GM12874 (cell line): ENCODE measurements around the gene TFAP2A.

Source experiments
- TF ChIP-seq, protein P1 (sequence below): IDR thresholded peaks from 2 replicates; pipeline ENCODE4 v1.5.1; 2011; ENCODE audit warnings: low read depth, mild to moderate bottlenecking, control low read depth, low read length, moderate library complexity; ENCODE audit not compliant: insufficient read depth

Gene TFAP2A

DNA sequence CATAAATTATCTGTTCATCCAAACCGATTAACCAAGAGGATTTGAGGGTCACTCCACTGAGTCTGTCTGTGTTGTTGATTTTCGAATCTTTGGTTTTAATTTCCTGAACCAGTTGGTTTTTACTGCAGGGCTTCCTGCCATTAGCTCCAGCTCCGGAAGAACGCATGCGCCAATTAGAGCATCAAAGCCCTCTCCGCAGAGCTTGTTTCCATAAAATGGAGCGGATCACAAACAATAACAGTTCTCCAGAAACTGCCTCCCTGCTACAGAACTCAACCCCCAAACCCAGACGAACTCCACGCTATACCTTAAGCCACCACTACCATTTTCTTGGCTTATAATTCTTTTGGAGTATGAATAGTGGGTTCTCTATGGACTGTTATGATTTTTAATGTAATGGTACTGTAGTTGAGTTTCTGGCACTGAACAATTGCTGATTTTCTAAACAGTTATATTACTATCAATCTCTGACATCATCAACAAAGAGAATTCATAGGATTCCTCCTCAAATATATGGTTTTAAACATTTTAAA lies 13.8 kb downstream of the TFAP2A start:
- TF ChIP-seq, protein P1, sequence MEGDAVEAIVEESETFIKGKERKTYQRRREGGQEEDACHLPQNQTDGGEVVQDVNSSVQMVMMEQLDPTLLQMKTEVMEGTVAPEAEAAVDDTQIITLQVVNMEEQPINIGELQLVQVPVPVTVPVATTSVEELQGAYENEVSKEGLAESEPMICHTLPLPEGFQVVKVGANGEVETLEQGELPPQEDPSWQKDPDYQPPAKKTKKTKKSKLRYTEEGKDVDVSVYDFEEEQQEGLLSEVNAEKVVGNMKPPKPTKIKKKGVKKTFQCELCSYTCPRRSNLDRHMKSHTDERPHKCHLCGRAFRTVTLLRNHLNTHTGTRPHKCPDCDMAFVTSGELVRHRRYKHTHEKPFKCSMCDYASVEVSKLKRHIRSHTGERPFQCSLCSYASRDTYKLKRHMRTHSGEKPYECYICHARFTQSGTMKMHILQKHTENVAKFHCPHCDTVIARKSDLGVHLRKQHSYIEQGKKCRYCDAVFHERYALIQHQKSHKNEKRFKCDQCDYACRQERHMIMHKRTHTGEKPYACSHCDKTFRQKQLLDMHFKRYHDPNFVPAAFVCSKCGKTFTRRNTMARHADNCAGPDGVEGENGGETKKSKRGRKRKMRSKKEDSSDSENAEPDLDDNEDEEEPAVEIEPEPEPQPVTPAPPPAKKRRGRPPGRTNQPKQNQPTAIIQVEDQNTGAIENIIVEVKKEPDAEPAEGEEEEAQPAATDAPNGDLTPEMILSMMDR = no peak

DNA sequence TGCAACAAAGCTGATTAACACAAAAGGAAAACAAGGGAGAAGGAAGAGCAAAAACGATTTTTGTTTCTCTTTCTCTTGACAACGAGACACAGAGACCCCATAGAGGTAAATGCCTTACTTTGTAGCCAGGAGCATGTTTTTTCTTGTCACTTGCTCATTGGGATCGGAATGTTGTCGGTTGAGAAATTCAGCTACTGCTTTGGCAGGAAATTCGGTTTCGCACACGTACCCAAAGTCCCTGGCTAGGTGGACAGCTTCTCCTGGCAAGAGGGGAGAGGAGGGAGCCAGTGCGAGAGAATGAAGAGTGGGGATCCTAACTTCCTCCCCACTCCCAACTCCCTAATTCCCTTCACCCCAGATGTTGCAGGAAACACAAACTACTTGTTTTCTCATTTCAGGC lies 14.5 kb downstream of the TFAP2A start:
- TF ChIP-seq, protein P1 = no peak

DNA sequence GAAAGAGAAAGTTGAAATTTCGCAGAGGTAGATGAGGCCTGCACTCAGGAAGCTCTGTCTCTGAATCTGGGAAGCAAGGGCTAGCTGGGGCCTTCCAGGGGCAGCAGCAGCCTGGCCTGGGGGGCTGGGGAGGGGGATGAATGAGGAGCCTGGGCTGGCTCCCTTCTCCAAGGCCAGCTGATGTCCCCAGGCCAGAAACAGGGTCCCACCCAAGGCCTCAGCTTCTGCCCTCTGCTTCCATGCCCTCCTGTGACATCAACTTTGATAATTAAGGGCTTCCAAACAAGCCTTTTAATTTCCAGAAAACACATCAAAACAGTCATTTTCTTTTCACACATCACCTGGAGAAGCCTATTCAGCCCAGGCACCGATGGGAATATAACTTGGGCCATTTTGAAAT lies 15.4 kb downstream of the TFAP2A start:
- TF ChIP-seq, protein P1 = no peak

DNA sequence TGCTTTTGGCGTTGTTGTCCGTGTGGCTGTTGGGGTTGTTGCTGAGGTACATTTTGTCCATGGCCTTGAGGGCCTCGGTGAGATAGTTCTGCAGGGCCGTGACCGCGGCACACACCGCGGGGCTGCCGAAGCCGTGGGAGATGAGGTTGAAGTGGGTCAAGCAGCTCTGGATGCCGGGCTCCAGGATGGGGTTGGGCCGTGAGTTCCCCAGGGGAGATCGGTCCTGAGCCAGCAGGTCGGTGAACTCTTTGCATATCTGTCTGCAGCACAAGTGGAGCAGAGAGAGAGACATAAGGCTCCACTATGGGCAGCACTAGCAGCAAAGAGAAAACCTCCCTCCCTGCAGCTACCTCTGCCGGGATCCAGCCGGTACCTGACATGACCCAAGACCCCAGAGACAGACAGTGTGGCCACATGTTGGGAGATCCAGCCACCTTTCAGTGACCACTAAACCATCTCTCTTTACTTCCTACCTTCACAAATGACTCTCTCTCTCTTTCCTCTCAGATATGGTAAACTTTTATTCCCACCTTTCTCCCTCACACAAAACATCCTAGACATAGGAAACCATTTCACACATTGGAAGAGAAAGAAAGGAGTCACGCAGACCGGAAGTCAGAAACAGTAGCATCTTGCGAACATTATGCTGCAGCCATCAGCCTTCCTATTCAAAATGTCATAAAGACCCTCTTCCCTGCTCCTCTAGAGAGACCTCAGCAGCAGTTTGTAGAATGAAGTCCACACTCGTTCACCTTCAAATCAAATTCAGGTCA lies 16.2 kb downstream of the TFAP2A start:
- TF ChIP-seq, protein P1 = no peak

DNA sequence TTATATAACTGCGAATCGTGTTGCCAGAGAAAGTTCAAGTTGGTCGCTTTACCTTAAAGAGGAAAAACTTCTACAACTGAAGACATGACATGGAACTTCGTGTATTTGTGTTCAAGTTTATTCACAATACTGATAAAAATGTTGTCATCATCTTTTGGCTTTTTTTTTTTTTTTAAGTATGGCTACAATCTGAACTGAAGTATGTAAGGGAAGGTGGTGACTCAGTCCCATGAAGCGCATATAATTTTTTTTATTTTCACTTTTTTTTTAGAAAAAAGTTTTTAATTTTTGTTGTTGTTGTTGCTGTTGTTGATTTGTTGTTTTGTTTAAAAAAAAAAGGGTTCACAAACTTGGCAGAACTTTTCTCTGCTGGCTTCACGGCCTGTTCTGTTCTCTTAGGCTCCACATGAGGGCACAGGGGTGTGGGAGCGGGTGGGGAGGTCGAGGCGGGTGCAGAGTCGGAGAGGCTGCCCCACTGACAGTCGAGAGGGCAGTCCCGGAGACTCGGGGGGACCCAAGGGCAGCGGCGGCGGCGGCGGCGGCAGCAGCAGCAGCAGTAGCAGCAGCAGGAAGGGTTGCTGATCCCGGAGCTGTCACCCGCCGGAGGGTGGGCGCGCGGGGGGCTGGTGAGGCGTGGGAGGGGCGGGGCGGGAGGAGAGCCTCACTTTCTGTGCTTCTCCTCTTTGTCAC lies 17.0 kb downstream of the TFAP2A start:
- TF ChIP-seq, protein P1 = no peak

DNA sequence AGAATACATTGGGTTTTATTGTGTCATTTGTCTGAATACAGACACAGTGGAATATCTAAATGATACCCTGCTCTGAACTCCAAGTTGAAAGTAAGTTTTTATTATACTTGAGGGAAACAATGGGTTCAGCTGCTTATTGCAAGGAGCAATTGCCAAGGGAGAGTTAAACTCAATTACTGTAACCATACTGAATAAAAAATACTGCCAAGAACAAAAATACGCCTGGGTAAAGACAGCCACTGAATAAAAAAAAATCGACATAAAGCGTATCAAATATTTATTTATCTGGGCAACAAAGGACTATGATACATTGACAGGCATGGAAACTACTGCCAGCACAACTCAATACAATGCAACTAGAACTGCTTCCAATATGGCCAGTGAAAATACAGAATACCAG lies 18.1 kb downstream of the TFAP2A start:
- TF ChIP-seq, protein P1 = no peak

DNA sequence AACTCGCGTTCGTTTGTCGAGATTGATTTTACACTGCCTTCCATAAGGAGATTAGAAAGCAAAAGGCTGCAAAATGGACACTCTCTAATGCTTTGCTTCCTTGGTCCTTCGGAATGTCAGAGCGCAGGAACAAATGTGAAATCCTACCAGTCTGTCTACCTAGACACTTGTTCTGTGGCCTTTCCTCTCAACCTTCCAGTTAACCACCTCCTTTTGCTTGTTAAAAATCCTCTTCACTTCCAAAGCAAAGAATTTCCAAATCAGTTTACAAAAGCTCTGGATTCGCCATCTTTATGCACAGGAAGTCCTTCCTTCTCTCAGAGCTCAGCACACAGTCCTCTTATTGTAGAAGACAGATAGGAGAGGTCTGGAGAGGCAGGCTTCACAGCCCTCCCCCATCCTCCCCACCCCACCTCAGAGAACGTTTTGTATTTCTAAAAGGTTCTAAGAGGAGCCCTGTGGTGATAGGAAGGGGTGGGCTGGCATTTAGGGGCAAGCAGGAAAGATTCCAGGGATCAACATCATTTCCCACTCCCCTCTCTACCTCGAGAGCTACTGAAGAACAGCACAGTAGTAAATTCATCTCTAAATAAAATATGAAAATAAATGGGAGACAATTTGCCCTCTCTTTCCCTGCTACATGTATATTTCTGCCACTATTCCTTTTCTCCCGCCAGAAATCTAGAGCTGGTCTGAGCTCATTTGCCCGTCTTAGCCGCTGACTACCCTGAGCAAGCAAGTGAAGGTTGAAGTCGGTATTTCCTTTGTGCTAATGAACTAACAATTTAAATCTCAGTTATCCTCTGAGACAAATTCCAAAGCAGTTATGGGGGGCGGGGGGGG lies 18.9 kb downstream of the TFAP2A start:
- TF ChIP-seq, protein P1 = no peak
